Activated T-helper 1 cell treated with anti-CD3 and anti-CD28 coated beads, Interleukin-12 subunit alpha, Interleukin-12 subunit beta, Interleukin-2, Interleukin-4 antibody, amounts not matched to agents 30 ng/mL and 10 ng/mL and 1 ng/mL, durations not matched to agents 14 hours and 24 hours and 36 hours (primary cell): Measurements from ENCODE around the gene USH1C. TPM values are rescaled to one million over a fixed set of nuclear protein-coding genes. Genes with fewer than 3 reads are reported as not detected.

ENCODE experiments used
- DNase-seq: peaks from one replicate; pipeline ENCODE4 v3.0.0; 2021; ENCODE audit warnings: low spot score
- H3K27ac Mint-ChIP-seq: one replicate; pipeline ENCODE4 v1.8.0; 2021; ENCODE audit warnings: mild to moderate bottlenecking, mixed read lengths
- H3K27me3 Mint-ChIP-seq: one replicate; pipeline ENCODE4 v1.8.0; 2022; ENCODE audit warnings: mild to moderate bottlenecking, moderate library complexity, mixed read lengths; ENCODE audit not compliant: insufficient read depth
- H3K36me3 Mint-ChIP-seq: one replicate; pipeline ENCODE4 v1.8.0; 2021; ENCODE audit warnings: low read depth, mixed read lengths
- H3K4me1 Mint-ChIP-seq: one replicate; pipeline ENCODE4 v1.8.0; 2021; ENCODE audit warnings: low read depth, mixed read lengths
- H3K4me3 Mint-ChIP-seq: one replicate; pipeline ENCODE4 v1.8.0; 2021; ENCODE audit warnings: mild to moderate bottlenecking, moderate library complexity, mixed read lengths
- H3K9me3 Mint-ChIP-seq: one replicate; pipeline ENCODE4 v1.8.0; 2021; ENCODE audit warnings: mixed read lengths
- intact Hi-C: fragments of 100-400 bp; cut with micrococcal nuclease; formaldehyde crosslinking; loops from one replicate; pipeline ENCODE4 v1.15.1; 2024
- total RNA-seq: library from RNA; stranded (reverse); gene quantifications from 2 replicates; pipeline ENCODE4 v1.2.3, GENCODE V29; 2022

Gene USH1C
- total RNA-seq, 1 donor from 2014 or later: not detected

DNA sequence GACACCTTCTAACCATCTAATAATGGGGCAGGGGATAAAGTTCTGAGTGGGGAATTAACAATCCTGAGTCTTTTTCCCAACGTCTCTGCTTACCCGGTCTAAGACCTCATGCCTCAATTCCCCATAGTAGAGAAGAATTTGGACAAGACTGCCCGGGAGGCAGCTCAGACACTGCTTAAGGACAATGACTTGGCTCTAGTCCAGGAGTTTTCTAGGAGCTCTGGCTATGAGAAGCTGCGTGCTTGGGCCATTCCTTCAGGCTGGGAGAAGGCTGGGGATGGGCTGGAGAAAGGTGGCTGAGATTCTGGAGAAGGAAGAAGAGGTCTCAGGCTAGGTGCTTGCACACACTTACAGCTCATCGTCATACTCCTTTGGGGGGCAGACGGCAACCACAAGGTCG, 47.8 kb downstream of the USH1C start:
- Mint-ChIP-seq H3K4me3 (no peak overlapping the region), H3K36me3 (no peaks in the 10 kb centered on the region), H3K27ac (no peak overlapping the region), H3K9me3 (no peaks in the 10 kb centered on the region), H3K4me1 (no peaks in the 10 kb centered on the region), H3K27me3 (peaks cover 15% of the 10 kb centered on the region)
- DNase-seq: no peak
- intact Hi-C loops: no loop called here

DNA sequence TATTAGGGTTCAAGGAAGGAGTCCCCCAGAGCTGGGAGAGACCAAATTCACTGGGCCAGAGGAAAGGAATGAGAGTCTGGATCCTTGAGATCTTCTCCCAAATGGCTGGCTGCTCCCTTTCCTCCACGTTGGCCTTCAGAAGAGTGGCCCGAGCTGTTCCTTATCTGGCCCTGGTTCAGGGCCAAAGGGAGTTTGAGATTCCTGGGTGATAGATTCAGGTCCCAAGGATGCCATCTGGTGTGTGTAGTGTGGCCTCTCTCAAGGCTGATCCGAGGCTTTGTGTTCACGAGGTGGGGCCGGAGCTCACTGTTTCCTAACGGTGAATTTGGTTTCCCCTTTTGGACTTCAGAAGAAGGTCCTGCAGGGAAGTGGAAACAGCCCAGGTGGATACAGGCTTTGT, 50.2 kb downstream of the USH1C start:
- Mint-ChIP-seq H3K27me3 (peaks cover 29% of the 10 kb centered on the region), H3K9me3 (no peaks in the 10 kb centered on the region), H3K27ac (no peak overlapping the region), H3K4me3 (no peak overlapping the region), H3K4me1 (no peaks in the 10 kb centered on the region), H3K36me3 (no peaks in the 10 kb centered on the region)
- no peak for DNase-seq
- intact Hi-C loops: no loop called here

DNA sequence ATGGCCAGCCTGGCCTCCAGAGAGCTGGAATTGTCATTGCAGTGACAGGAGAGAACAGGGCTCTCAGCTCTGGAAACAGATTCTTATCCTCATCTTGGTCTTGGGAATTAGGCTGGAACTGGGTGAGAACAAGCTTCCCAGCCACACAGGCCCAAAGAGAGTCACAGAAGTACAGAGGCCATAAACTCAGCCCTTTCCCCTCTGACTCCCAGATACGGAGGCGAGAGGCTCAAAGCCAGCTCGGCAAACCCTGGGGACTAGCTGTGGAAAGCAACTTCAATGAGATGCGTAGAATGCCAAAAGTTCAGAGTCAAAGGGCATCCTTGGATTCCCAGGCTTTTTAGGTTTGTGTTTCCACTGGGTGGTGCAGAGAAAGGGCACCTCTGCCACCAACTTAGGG, 53.3 kb downstream of the USH1C start:
- intact Hi-C loops: no loop called here
- Mint-ChIP-seq H3K9me3 (no peaks in the 10 kb centered on the region), H3K36me3 (no peaks in the 10 kb centered on the region), H3K4me1 (no peaks in the 10 kb centered on the region), H3K27ac (no peak overlapping the region), H3K27me3 (peaks cover 26% of the 10 kb centered on the region), H3K4me3 (no peak overlapping the region)
- no peak for DNase-seq

DNA sequence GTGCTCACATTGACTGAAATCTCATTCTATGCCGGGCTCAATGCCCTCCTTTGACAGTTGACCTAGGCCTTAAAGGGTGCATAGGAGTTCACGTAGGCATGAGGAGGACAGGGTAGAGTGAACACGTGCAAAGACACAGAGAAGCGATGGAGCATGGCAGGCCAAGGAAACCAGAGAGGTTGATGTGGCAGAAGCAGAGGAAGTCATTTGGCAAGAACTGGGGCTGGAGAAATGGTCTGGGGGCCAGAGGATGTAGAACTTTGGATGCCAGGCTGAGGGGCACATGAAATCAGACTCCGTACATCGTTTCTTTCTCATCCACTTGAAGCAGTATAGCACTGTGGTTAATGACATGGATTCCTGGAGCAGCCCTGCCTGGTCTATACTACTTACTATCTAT, 54.0 kb downstream of the USH1C start:
- H3K4me3 Mint-ChIP-seq: no peak overlapping the region

DNA sequence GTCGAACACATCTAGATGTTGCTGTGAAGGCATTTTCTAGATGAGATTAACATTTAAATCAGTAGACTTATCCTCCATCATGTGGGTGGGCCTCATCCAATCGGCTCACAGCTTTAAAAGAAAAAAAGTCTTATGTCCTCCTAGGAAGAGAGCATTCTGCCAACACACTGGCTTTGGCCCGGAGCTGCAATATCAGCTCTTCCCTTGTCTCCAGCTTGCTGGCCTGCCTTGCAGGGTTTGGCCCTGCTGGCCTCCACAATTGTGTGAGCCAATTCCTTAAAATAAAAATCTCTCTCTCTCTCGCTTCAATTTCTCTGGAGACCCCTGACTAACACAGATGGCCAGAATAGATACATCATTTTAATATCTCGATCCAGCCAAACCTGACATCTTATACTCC, 54.5 kb downstream of the USH1C start:
- no peak for DNase-seq
- H3K27ac Mint-ChIP-seq: no peak overlapping the region
- H3K9me3 Mint-ChIP-seq: no peaks in the 10 kb centered on the region
- H3K36me3 Mint-ChIP-seq: no peaks in the 10 kb centered on the region
- H3K27me3 Mint-ChIP-seq: peaks cover 26% of the 10 kb centered on the region
- no peak overlapping the region for H3K4me3 Mint-ChIP-seq
- intact Hi-C loops: no loop called here
- H3K4me1 Mint-ChIP-seq: no peaks in the 10 kb centered on the region

More for the DNA sequence above, 54.0 kb downstream of the USH1C start:
- peaks cover 26% of the 10 kb centered on the region for H3K27me3 Mint-ChIP-seq
- no peaks in the 10 kb centered on the region for H3K36me3 Mint-ChIP-seq
- no peak for DNase-seq
- no peaks in the 10 kb centered on the region for H3K9me3 Mint-ChIP-seq
- H3K27ac Mint-ChIP-seq: no peak overlapping the region
- H3K4me1 Mint-ChIP-seq: no peaks in the 10 kb centered on the region
- intact Hi-C loops: no loop called here

DNA sequence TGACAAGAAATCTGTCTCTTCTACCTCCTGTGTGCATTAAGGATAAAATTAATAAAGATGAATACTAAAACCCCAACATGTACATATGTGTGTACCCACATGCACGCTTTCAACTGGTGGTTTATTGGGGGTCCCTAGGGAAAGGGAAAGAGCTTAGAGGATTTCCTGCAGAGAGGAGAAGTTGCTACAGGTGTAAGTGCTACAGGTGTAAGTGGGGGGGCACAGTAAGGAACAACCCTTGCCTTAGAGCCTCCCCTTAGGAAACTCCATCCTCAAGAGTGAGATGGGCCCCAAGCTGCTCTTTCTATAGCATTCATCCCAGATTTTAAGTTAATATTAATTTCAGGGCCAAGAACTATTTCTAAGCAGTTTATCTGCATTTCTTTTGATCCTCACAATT, 55.7 kb downstream of the USH1C start:
- H3K36me3 Mint-ChIP-seq: no peaks in the 10 kb centered on the region
- peaks cover 28% of the 10 kb centered on the region for H3K27me3 Mint-ChIP-seq
- intact Hi-C loops: no loop called here
- no peak for DNase-seq
- no peak overlapping the region for H3K27ac Mint-ChIP-seq
- H3K4me3 Mint-ChIP-seq: no peak overlapping the region
- H3K4me1 Mint-ChIP-seq: no peaks in the 10 kb centered on the region
- peaks cover 5% of the 10 kb centered on the region for H3K9me3 Mint-ChIP-seq

DNA sequence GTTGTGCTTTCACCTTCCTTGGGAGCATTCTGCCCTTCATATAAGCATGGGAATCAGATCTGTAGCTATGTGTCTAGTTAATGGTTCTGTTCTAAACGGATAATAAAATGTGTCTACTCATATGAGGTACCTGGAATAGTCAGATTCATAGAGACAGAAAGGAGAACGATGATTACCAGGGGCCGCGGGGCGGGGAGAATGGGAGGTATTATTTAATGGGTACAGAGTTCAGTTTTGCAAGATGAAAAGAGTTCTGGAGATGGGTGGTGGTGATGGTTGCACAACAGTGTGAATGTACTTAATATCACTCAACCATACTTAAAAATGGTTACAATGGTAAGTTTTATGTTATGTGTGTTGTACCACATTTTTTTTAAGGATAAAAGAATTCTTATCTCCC, 57.6 kb downstream of the USH1C start:
- DNase-seq: no peak
- H3K9me3 Mint-ChIP-seq: peaks cover 8% of the 10 kb centered on the region
- H3K36me3 Mint-ChIP-seq: no peaks in the 10 kb centered on the region
- H3K4me3 Mint-ChIP-seq: no peak overlapping the region
- H3K27me3 Mint-ChIP-seq: peaks cover 28% of the 10 kb centered on the region
- intact Hi-C loops: no loop called here
- no peak overlapping the region for H3K27ac Mint-ChIP-seq
- H3K4me1 Mint-ChIP-seq: no peaks in the 10 kb centered on the region

DNA sequence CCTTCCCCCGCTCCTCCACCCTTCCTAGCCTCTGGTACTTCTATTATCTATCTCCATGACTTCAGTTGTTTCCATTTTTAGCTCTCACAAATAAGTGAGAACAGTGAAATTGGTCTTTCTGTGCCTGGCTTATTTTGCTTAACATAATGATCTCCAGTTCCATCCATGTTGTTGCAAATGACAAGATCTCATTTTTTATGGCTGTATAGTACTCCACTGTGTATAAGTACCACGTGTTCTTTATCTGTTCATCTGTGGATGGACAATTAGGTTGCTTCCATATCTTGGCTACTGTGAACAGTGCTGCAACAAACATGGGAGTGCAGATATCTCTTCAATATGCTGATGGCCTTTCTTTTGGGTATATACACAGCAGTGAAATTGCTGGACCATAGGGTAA, 60.7 kb downstream of the USH1C start:
- H3K9me3 Mint-ChIP-seq: peaks cover 8% of the 10 kb centered on the region
- no peak for DNase-seq
- H3K36me3 Mint-ChIP-seq: no peaks in the 10 kb centered on the region
- intact Hi-C loops: no loop called here
- H3K4me1 Mint-ChIP-seq: no peaks in the 10 kb centered on the region
- H3K27ac Mint-ChIP-seq: no peak overlapping the region
- no peak overlapping the region for H3K4me3 Mint-ChIP-seq
- H3K27me3 Mint-ChIP-seq: peaks cover 25% of the 10 kb centered on the region

DNA sequence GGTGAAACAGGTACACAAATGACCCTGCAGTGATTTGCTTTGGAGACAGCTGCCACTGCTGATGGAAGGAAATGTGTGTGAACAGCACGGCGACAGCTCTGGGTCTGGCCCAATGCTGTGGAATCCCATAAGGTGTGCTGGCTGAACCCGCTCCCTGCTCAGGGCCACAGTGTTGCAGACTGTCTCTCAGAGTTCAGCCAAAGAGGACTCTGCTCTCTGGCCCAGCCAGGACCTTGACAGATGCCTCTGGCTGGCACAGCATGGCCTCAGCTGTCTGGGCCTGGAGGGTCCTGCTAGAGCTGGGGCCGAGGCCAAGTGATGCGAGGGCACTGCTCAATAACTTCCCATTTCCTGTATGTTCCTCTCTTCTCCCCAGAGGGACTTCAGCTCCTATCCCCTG, 62.3 kb downstream of the USH1C start:
- no peak for DNase-seq
- H3K4me3 Mint-ChIP-seq: no peak overlapping the region
- no peaks in the 10 kb centered on the region for H3K36me3 Mint-ChIP-seq
- H3K9me3 Mint-ChIP-seq: peaks cover 8% of the 10 kb centered on the region
- intact Hi-C loops: no loop called here
- H3K27ac Mint-ChIP-seq: no peak overlapping the region
- peaks cover 40% of the 10 kb centered on the region for H3K27me3 Mint-ChIP-seq
- no peaks in the 10 kb centered on the region for H3K4me1 Mint-ChIP-seq

DNA sequence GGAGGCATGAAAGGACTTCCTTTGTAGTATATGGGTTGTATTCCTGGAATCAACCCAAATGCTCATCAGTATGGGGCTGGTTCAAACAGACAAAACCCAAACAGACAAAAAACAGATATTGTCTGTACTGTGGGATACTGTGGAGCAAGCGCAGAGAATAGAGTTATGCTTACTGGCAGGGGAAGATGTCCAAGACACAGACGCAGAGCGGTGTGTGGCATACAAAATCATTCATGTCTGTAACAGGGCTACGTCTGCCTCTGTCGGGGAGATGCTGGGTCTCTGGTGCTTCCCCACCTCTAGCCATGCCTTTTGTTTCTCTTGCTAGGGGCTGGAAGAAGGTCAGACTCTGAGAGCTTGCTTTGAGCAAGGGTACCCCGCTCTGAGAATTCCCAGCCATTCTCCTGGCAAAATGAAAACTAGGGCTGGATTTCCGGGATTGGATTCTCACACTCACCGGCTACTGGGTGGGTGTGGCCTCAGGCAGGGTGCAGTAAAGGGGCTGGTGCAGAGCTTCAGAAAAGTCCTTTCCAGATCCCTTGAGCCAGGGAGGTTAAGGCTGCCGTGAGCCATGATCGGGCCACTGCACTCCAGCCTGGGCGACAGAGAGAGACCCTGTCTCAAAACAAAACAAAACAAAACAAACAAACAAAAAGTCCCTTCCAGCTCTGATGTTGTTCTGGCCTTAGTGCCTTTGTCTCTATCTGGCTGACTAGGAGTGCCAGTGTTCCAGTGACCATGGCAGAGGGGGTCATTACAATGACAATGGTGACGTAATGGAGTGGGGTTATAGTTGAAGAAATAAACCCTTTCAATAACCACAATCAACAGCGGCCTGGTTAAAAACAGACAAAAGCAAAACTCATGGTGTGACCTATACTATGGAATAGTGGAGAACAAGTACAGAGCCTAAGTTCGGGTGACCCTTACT, 64.7 kb downstream of the USH1C start:
- H3K36me3 Mint-ChIP-seq: no peaks in the 10 kb centered on the region
- H3K27ac Mint-ChIP-seq: no peak overlapping the region
- intact Hi-C loops: no loop called here
- no peaks in the 10 kb centered on the region for H3K4me1 Mint-ChIP-seq
- no peak overlapping the region for H3K4me3 Mint-ChIP-seq
- DNase-seq: no peak
- H3K9me3 Mint-ChIP-seq: peaks cover 8% of the 10 kb centered on the region
- H3K27me3 Mint-ChIP-seq: peaks cover 53% of the 10 kb centered on the region

DNA sequence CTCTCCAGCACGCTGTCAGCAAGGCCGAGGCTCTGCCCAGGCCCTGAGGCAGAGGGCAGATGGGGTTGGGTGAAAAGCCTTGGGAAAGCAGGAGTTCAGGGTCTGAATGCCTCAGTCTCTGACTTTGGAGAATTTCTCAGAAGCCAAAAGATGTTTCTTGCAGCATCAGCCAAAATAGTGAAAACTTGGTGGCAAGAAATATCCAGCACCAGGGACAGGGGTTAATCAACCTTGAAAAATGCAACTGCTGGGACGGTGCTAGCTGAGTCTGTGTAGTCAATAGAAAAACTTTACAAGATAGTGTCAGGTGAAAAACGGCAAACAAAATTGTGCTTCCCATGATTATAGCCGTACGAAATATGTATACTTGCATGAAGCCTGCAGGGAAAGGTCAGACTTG, 66.1 kb downstream of the USH1C start:
- Mint-ChIP-seq H3K4me3 (no peak overlapping the region), H3K4me1 (no peaks in the 10 kb centered on the region), H3K27me3 (peaks cover 66% of the 10 kb centered on the region), H3K9me3 (no peaks in the 10 kb centered on the region), H3K27ac (no peak overlapping the region), H3K36me3 (no peaks in the 10 kb centered on the region)
- DNase-seq: no peak
- intact Hi-C loops: no loop called here

DNA sequence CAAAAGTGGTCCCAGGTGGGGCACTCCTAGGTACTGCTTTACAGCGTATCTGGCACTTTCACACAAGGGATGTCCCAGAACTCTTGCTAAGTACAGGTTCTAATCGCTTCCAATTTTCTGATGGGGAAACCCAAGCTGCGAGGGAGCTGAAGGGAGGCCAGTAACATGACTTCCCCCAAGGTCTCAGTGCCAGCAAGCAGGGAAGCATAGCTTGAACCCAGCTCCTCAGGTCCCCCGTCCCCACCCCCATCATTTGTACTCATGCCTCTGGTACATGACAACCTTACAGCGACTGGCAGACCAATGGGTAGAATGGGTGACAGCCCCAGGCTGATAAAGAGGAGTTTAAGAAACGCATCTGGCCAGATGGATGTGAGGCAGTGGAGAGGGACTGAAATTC, 66.9 kb downstream of the USH1C start:
- no peak overlapping the region for H3K4me3 Mint-ChIP-seq
- DNase-seq: no peak
- no peak overlapping the region for H3K27ac Mint-ChIP-seq
- H3K9me3 Mint-ChIP-seq: no peaks in the 10 kb centered on the region
- no peaks in the 10 kb centered on the region for H3K4me1 Mint-ChIP-seq
- intact Hi-C loops: no loop called here
- H3K27me3 Mint-ChIP-seq: peaks cover 72% of the 10 kb centered on the region
- no peaks in the 10 kb centered on the region for H3K36me3 Mint-ChIP-seq

DNA sequence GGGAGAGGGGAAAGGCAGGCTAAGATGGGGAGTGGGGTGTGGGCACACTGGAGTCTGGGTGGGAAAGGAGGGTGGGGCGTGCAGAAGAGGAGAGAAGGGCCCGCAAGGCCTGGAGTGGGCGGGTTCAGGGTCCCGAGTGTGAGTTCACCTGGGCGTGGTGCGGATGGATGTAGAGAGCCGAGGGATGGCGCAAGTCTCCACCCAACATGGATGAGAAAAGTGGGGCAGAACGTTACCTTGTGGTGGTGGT, 67.2 kb downstream of the USH1C start:
- no peak overlapping the region for H3K27ac Mint-ChIP-seq
- no peak for DNase-seq
- intact Hi-C loops: no loop called here
- H3K4me3 Mint-ChIP-seq: no peak overlapping the region
- no peaks in the 10 kb centered on the region for H3K4me1 Mint-ChIP-seq
- no peaks in the 10 kb centered on the region for H3K9me3 Mint-ChIP-seq
- no peaks in the 10 kb centered on the region for H3K36me3 Mint-ChIP-seq
- peaks cover 73% of the 10 kb centered on the region for H3K27me3 Mint-ChIP-seq
